GM21576 (cell line): ENCODE results near the gene PPY.
"Not testable (repeated sequence)": the region's sequence is repeated elsewhere in the genome, so short reads cannot be mapped to it uniquely, and the experiment has no call there.

Experiments used
- ATAC-seq: cut with Tn5 transposase; IDR thresholded peaks from one replicate; pipeline ENCODE4 v1.9.1; 2021; ENCODE audit warnings: mild to moderate bottlenecking, moderate library complexity; ENCODE audit not compliant: unreplicated experiment

The PPY gene, protein sequence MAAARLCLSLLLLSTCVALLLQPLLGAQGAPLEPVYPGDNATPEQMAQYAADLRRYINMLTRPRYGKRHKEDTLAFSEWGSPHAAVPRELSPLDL

DNA sequence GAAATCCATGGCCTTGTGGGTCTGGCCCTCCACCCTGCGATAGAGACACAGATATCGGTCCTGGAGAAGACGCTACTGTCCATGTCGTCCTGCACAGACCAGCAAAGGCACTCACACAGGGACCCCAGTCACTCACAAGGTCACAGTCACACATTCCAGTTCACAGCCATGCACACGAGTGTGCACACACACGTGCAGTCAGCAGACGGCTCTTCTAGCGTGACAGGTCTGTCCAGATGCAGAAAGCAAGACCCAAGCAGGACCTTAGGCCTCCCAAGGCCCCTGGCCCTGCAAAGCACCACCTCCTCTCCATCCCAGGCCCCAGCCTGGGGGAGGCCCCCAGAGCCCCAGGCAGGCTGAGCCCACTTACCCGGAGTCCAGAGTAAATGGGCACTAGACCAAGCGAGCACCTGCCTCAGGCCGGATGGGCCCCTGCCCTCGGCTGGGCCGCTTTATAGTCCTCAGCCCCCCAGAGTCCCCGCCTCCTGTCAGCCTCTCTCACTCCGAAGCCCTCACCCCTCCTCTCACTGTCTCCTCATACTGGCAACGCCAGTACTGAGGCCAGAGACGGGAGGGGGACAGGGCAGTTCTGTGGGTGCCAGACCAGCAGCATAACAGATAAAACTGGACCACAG lies at the start of gene PPY:
TSS of gene PPY (minus strand) at position 426 of the 635 bp plus-strand sequence. CDS start 822 bp downstream, outside the sequence.
- ATAC-seq: no peak

GRCh38 chr17:43988301-43988700 lies 46.0 kb upstream of the PPY start:
- ATAC-seq: no peak

DNA sequence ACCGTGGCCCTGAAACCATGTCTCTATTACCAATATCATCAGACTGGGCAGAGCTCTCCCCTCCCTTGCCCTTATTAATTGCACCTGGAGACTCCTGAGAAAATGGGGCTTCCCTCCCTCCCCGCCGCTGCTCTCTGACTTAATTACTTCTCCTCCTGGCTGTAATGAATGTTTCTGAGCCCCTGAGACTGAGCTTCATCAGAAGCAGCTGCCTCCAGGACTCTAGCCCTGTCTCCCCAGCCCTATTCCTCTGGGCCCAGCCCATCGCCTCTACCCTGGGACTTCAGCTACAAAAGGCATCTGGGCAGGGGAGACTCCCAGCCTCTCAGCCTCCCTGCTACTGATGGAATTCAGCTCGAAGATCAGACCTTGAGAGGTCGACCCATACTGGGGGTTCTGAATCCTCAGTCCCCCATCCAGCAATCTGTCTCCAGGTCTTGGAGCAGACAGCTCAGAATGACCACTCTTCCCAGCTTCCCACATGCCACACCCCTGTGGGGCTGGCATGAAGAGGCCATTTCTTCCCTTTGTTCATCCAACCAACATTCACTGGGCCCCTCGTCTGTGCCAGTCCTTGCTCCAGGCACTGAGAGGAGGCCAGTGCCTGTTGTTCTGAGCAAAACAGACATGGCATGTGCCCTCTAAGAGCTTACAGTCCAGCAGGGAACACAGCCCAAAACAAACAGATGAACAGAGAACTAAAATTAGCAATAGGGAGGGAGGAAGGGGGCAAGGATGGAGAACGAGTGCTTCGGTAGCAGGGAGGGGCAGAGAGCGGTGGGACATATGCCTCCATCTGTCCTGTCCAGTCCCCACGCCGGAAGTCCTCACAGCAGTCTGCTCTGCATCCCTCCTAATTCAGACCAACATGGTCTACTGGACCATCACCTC lies 45.1 kb upstream of the PPY start:
- ATAC-seq: no peak

DNA sequence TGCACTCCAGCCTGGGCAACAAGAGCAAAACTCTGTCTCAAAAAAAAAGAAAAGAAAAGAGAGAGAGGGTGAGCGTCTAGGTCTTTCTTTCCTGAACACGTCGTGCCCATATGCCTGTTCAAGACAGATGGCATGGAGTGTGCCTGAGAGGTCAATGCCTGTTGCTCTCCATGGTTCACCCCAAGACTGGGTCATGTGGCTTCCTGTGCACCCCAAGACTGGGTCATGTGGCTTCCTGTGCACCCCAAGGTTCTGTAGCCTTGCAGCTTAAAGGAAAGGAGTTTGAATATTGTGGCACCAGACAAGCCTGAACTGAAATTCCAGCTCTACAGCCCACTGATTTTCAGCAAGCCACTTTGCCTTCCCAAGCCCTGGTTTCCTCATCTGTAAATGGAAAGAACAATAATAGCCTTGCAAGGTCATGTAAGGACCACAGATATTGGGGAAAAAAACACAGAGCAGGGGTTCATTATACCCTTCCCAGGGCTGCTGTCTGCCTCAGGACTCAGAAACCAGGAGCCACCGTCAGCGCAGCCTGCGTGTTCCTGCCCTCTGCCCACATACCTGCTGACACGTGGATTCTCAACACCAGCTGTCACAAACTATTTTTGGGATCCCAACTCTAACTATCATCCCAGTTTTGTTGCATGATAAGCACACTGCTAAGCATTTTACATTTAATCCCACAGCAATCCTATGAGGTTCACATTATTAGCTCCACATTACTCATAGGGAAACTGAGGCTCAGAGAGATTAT lies 44.1 kb upstream of the PPY start:
- no peak for ATAC-seq

DNA sequence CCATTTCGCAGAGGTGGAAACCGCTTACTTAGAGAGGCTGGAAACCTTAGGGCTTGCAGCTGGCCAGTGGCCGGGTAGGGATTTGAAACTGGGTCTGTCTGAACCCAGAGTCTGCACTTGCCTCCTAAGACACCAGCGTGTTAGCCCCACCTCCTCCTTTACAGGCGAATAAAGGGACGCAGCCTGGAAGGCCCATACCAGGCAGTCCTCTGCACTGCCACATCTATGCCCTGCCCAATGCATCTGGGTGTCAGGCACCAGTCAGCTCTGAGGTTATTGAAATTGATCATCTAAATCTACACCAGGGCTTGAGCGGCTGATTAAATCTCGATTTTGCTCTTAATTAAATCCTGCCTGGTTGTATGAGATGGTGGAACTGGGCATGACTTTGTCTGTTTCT lies 42.2 kb upstream of the PPY start:
- ATAC-seq: no peak

DNA sequence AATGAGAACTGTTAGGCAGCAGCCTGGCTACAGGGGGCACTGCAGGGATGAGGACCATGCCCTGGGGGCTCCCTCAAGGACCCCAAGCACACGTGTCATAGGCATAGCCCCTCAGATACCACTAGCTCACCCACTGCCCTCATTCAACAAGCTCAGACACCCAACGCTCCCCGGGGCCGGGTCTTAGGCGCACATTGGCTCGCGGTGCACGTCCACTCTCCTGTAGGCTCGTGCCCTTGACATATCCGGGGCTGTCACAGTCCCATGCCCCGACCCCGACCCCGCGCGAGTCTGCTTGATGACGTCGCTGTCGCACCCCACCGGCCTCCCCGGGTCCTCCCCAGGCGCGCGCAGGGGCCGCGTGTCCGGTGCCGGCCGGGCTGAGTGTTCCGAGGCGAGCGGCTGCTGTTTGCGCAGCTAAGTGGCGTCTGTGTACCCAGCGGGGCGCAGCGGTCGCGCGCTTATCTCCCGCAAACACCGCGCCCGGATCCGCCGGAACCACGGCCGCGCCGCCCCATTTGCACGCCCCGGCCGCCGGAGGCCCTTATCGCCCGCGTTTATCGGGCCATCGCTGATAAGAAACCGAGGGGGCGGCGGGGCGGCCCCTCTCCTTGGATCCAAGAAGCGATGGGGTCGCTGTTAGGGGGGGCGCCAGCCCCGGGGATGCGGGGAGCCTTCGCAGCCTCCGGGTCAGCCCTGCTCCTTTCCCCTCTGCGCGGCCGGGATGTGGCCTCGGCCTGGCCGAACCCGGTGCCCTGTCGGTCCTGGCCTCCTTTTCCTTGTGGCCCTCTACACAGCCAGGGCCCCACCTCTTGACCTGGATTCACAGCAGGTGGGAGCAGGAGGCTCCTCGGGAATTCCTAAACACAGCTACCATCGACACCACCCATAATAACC lies 41.5 kb upstream of the PPY start:
- no peak for ATAC-seq

GRCh38 chr17:43983196-43983514 lies 40.9 kb upstream of the PPY start:
- ATAC-seq: no peak

DNA sequence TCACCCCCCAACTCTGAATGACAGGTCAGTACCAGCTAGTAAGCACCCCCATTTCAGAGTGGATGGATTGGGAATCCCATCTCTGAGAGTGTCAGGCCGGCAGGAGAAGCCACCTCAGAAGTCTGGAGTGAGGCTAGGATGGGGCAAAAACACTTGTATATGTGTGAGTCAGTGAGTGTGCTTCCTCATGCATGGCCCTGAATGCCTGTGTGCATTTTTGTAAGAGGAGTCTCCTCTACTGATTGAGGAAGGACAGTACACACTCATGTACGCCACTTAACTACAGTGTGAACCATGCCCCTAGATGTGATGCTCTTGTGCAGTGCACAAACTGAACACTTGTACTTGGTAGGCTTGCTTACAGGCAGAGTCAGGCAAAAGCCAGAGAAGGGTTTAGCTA lies 39.9 kb upstream of the PPY start:
- no peak for ATAC-seq

DNA sequence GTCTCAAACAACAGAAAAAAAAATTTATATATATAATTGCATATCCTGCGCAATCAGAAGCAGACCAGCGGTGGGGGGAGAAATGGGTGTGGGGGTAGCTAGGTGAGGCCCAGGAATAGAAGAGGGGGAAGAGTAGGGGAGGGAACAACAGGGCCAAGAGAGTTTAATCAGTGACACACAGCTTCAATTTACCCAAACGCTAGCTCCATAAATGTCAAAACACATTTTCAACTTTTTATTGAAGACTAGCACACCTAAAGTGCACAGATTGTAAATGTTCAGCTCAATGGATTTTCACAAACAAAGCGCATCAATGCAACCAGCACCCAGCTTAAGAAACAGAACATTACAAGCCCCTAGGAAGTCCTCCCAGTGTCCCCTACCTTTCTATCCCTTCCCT lies 37.4 kb upstream of the PPY start:
- ATAC-seq: no peak

GRCh38 chr17:43979011-43979410 lies 36.7 kb upstream of the PPY start:
- ATAC-seq: no peak

- ATAC-seq: no peak
These were observed 35.8 kb upstream of the PPY start for GRCh38 chr17:43978078-43978477.

DNA sequence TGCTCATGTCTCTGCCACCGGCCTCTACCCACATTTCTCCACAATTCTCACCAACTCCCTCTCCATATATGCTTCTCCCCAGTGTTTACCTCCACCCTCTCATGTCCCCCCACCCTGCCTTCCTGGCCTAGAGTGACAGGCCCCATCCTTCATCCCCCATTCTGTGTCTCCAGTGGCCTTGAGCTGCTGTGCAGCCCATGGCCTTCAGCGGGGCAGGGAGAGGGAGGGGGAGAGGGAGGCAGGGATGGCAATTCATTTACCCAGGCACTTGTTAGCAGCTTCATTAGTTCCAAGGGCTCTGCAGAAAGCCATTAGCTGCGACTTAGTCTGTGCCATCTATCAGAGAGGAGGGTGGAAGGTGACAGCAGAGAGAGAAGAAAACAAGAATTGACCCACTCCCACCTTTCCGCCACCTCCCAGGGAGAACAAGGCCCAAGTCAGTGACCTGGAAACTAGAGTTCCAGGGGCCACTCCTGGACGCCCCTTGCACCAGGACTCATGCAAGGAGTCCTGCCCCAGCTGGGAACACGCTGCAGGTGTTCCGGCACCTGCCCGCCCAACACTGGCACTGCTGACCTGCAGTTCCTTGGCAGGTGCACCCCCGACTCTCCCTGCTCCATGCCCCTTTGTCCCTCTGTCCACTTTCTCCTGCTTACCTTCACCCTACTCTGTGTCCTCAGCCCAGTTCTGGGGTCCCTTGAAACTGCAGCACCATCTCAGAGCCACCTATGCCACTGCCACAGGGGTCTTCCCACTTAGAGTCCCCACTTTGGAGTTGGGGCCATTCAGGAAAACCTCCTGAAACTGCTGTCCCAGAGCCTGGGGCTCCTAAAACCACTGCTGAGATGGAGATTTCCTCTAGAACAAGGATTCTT lies 34.9 kb upstream of the PPY start:
- ATAC-seq: no peak

GRCh38 chr17:43975898-43976297 lies 33.6 kb upstream of the PPY start:
- no peak for ATAC-seq

DNA sequence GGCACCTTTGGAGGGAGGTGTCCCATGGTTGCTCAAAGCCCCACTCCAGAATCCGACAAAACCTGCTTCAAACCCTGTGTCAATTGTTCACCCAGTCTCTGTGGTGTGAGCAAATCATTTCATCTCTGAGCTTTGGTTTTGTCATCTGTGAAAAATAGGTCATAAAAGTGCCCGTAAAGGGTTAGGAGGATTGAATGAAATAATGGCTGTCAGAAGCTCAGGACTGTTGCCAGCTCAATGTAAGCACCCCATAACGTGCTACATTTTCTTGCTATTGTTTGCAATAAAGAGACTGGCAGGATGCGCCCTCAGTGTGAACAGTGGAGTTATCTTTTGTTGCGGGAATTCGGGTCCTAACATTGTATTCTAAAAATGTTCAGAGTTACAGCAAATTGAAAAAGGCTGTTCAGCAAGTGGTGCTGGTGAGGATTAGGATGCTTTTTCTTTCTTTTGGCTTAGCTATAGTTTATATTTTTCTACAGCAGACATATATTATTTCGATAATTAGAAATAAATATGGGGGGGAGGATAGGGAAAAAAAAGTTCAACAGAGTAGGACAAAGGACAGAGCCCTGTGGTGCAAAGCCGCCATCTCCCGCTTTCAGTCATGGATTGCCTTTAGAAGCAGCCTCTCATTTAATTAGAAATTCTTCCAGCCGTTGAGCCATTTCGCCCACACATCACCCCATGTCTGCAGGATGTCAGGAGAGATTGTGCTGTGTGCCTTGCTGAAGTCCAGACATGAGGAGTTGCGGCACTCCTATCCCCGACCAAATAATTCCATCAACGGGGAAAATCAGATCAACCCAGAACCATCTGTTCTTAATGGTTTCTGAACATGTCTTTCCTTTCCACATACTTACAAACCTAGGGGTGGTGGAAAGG lies 32.3 kb upstream of the PPY start:
- no peak for ATAC-seq

GRCh38 chr17:43972444-43973212 lies 30.4 kb upstream of the PPY start:
- not testable (repeated sequence) for ATAC-seq

GRCh38 chr17:43971436-43971835 lies 29.2 kb upstream of the PPY start:
- not testable (repeated sequence) for ATAC-seq

DNA sequence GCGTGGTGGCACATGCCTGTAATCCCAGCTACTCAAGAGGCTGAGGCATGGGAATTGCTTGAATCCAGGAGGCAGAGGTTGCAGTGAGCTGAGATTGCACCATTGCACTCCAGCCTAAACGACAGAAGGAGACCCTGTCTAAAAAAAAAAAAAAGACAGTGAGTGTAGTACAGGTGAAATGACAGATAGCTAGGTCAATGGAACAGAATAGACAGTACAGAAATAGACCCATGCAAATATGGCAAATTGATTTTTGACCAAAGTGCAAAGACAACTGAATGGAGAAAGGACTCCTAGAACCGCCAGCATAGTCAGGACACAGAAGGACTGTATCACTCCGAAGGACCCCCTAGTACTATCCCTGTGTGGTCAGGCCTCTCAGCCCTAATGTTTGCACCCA lies 28.1 kb upstream of the PPY start:
- no peak for ATAC-seq
